ENCODE data around the gene SLC26A6. TPM values are rescaled to one million over a fixed set of nuclear protein-coding genes. Genes with fewer than 3 reads are reported as not detected.

The SLC26A6 gene
- total RNA-seq, 1 experiment from 2014 or later: 55.1 TPM

DNA sequence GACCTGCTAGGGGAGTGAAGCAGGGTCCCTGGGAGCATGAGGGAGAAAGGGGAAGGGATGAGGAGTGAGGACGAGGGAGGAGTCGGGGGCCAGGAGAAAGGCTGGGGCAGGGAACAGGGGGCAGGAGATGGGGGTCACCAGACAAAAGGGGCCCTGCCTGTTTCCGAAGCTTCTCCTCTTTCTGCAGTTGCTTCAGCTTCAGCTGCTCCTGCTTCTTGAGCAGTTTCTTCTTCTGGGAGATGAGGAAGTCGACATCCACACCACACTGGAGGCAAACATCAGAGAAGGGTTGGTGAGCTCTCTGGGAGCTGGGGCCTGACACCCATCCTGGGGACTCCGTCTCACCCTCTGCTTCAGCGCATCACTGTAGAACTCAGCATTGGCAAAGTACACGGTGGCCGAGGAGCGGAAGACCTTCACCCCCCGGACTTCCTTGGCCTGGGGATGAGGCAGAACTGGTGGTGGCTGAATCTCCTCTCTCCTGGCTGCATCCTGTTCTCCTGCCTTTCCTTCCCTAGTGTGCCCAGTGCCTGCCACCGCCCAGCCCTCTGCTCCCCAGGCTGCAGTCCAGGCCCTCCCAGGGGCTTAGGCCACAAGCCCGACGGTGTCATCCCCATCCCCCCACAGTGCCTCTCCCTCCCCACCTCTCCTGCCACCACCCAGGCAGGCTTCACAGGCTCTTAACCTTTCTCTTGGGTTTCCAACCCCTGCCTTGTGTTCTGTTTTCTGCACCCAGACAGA is 6.8 kb downstream of the SLC26A6 start:
- H2AFZ ChIP-seq (ENCODE audit: low read depth, low read length, poor library complexity, severe bottlenecking): no peak overlapping the region
- no peaks in the 10 kb centered on the region for H3K9me3 ChIP-seq (ENCODE audit: control insufficient read depth in 1 of 2, insufficient read depth in 1 of 2, low read depth in 1 of 2, low read length in 2 of 2)
- POLR2A ChIA-PET: no interaction called here
- no TSS peak for BruUV-seq (replicated peaks)
- TF ChIP-seq JUND (IDR thresholded peaks at IDR 0.05): no peak
- TF ChIP-seq POLR2A (IDR thresholded peaks at IDR 0.05; ENCODE audit: borderline replicate concordance, extremely low read depth, insufficient read depth, insufficient read length): no peak
- TF ChIP-seq CBX3 (IDR thresholded peaks at IDR 0.05; ENCODE audit: low read depth): no peak
- TF ChIP-seq, protein P1, sequence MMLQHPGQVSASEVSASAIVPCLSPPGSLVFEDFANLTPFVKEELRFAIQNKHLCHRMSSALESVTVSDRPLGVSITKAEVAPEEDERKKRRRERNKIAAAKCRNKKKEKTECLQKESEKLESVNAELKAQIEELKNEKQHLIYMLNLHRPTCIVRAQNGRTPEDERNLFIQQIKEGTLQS (IDR thresholded peaks at IDR 0.05): no peak
- TF ChIP-seq SP1 (IDR thresholded peaks at IDR 0.05; ENCODE audit: low read depth): no peak
- TF ChIP-seq, protein P2, sequence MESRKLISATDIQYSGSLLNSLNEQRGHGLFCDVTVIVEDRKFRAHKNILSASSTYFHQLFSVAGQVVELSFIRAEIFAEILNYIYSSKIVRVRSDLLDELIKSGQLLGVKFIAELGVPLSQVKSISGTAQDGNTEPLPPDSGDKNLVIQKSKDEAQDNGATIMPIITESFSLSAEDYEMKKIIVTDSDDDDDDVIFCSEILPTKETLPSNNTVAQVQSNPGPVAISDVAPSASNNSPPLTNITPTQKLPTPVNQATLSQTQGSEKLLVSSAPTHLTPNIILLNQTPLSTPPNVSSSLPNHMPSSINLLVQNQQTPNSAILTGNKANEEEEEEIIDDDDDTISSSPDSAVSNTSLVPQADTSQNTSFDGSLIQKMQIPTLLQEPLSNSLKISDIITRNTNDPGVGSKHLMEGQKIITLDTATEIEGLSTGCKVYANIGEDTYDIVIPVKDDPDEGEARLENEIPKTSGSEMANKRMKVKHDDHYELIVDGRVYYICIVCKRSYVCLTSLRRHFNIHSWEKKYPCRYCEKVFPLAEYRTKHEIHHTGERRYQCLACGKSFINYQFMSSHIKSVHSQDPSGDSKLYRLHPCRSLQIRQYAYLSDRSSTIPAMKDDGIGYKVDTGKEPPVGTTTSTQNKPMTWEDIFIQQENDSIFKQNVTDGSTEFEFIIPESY (IDR thresholded peaks at IDR 0.05; ENCODE audit: extremely low read depth, insufficient replicate concordance, low read length): no peak
- no peak for TF ChIP-seq CEBPB (IDR thresholded peaks at IDR 0.05; ENCODE audit: low read depth)
- no peak for TF ChIP-seq REST (IDR thresholded peaks at IDR 0.05; ENCODE audit: low read depth)
- TF ChIP-seq SIN3A (IDR thresholded peaks at IDR 0.05; ENCODE audit: low read depth): no peak
- no peak for TF ChIP-seq ELF1 (IDR thresholded peaks at IDR 0.05; ENCODE audit: borderline replicate concordance, low read depth)
- no peak for TF ChIP-seq ZFX (IDR thresholded peaks at IDR 0.05)
- no peak for TF ChIP-seq MAX (IDR thresholded peaks at IDR 0.05)
- no peaks in the 10 kb centered on the region for H3K4me1 ChIP-seq (ENCODE audit: control insufficient read depth in 1 of 2, insufficient read depth in 2 of 2, low read length in 2 of 2)
- H3K36me3 ChIP-seq (ENCODE audit: control insufficient read depth in 1 of 2, insufficient read depth in 2 of 2, low read length in 2 of 2): peaks cover 23 to 44% of the 10 kb centered on the region in 2 experiments; a peak in 3 of 4 replicates
- intact Hi-C loops (cut with micrococcal nuclease): no loop called here
- no peaks in the 10 kb centered on the region for H3K9me2 ChIP-seq (ENCODE audit: insufficient read depth)
- no peak overlapping the region for H3K9ac ChIP-seq (ENCODE audit: low read length)
- H3K79me2 ChIP-seq (ENCODE audit: insufficient read depth, low read length): no peaks in the 10 kb centered on the region; the same call in 1 of the 2 replicates
- H3K27ac ChIP-seq (ENCODE audit: low read depth, low read length): no peak overlapping the region
- ATAC-seq: no peak
- H3K4me2 ChIP-seq (ENCODE audit: low read length): no peak overlapping the region
- CTCF ChIA-PET: no interaction called here
- H3K4me3 ChIP-seq (replicated peaks in 1 of 2; ENCODE audit: low read depth in 1 of 2, low read length in 2 of 2): no peak overlapping the region
- H3K27me3 ChIP-seq (ENCODE audit: insufficient read depth, low read length): no peaks in the 10 kb centered on the region
- no peak for DNase-seq (ENCODE audit: low read depth, low spot score)
- H4K20me1 ChIP-seq (ENCODE audit: insufficient read depth): no peaks in the 10 kb centered on the region
- RAD21 ChIA-PET (ENCODE audit: low non-redundant PET in 1 of 2, low total read pairs in 2 of 2, uncharacterized antibody in 2 of 2, unreplicated experiment in 2 of 2): no interaction called here
